Hematopoietic multipotent progenitor cell treated with erythropoietin and hydrocortisone succinate and interleukin-3 and kit ligand, for 4 days (in vitro differentiated cells): ENCODE measurements around the gene TTLL11.
A peak's percentile ranks its signal among the peaks of the same experiment; 100 is the strongest.
"Not testable (repeated sequence)": the region's sequence is repeated elsewhere in the genome, so short reads cannot be mapped to it uniquely, and the experiment has no call there.

Experiments
- DNase-seq: peaks from one replicate; pipeline ENCODE4 v3.0.0-alpha.2; 2015

TTLL11 gene

GRCh38 chr9:121896545-121896943, 196.6 kb downstream of the TTLL11 start:
- DNase-seq, result no peak

- peak; percentile 30 for DNase-seq
These were observed 197.1 kb downstream of the TTLL11 start for GRCh38 chr9:121895818-121896544.

DNA sequence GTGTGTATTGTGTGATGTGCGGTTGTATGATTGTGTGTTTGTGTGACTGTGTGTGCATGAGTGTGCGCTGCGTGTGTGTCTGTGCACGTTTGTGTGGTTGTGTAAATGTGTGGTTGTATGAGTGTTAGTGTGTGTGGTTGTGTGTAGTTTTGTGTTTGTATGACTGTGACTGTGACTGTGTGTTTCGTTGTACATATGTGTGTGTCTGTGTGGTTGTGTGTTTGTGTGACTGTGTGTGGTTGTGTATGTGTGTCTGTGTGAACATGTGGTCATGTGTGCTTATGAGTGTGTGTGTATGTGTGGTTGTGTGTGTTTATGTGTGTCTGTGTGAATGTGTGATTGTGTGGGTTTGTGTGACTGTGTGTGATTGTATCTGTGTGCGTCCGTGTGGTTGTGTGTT, 197.8 kb downstream of the TTLL11 start:
- DNase-seq, result no peak

DNA sequence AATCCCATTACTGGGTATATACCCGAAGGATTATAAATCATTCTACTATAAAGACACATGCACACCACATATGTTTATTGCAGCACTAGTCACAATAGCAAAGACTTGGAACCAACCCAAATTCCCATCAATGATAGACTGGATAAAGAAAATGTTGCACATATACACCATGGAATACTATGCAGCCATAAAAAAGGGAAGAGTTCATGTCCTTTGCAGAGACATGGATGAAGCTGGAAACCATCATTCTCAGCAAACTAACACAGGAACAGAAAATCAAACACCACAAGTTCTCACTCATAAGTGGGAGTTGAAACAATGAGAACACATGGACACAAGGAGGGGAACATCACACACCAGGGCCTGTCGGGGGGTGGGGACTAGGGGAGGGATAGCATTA, 198.7 kb downstream of the TTLL11 start:
- DNase-seq, result not testable (repeated sequence)

- DNase-seq, result no peak
These were observed 199.3 kb downstream of the TTLL11 start for GRCh38 chr9:121893786-121894185.

DNA sequence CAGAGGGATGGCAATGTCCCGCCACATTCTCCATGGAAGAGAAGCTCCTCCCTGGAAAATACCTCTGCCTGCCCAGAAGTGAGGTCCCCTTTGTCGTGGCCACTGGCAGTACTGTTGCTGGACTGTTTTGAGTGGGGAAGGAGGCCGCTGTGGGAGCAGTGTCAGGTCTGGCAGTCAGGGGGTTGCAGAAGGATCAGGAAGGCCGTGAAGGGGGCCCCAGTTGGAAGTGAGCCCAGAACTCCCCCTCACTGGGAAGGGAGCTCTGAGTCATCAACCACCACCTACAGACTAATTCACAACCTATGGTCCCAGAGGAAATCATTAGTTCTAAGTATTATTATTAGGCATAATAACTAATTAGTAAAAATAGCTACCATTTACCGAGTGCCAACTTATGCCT, 200.4 kb downstream of the TTLL11 start:
- no peak for DNase-seq

DNA sequence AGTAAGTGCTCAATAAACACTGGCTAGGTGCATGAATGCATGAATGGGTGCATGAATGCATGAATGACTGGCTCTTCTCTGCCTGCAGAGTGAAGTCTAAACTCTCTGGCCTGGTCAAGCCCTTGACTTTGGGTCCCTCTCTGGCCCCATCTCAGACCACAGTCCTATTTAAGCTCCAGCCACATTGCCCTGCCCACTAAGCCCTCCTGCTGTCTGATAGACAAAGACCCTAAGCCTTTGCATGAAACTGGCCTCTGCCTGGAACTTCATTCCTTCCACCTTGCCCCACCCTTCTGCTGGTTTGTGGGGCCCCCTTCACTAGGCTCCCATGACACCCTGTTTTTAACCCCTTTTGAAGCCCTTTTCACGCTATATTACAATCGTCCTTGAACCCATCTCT, 202.4 kb downstream of the TTLL11 start:
- no peak for DNase-seq

DNA sequence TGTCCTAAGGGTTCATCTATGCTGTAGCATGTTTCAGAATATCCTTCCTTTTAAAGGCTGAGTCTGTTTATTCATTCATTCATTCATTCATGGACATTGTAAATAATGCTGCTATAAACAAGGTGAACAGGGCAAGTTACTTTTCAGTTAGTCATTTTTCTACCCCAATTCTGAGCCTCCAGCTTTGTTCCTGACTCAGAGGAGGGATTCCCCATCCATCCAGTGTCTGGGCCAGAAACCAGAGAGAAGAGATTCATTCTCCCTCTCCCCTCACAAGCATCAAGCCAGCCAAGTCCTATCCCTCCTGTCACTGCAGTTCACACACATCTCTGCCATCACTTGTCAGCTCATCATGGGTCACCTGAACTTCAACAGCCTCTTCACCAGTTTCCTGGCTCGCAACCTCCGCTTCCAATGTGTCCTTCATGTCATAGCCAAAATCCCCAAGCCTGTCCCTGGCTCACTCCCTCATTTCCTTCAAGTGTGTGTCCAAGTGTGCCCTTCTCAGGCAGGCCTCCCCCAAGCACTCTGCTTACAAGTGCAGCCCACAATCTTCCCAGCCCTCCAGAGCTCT, 203.0 kb downstream of the TTLL11 start:
- DNase-seq, result no peak

GRCh38 chr9:121888438-121888775, 204.7 kb downstream of the TTLL11 start:
- no peak for DNase-seq

DNA sequence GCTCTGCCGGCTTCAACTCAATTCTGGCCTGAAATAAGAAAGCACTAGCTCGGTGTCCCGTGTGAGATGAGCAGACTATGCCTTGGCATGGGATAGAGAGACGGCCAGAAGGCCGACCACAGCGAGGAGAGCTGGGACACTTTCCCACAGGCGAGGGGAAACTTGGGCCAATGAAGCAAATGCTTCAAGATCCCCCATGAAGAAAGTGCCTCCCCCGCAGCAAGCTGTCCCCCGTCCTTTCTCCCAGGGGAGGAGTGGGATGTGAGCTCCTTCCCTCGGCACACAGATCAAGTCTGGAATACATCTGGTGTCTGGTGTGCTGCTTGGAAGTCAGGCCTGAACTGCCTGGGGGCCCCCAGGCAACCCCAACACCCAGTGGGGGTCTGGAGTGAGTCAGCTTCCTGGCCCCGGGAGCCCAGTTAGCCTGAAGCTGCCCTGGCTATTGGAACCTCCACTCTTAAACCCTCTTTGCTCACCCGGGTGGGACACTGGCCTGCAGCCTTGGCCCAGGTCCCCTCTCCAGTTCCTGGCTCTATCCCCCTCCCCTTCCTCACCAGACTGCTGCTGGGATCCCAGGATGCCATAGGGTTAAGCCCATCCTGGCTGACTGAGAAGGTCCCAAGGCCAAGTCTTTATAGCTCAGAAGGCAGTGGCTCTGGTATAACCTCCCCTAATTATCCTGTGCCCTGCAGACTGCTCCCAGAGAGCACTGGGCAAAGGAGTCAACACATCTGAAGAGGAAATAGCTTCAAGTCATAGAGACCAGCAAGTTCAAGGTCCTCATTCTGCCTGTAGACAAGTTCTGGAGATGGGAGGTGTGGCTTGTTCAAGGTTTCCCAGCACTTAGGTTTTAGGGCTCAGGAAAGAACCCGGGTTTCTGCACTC, 205.3 kb downstream of the TTLL11 start:
- no peak for DNase-seq

- no peak for DNase-seq
These were observed 206.2 kb downstream of the TTLL11 start for GRCh38 chr9:121886759-121887485.

DNA sequence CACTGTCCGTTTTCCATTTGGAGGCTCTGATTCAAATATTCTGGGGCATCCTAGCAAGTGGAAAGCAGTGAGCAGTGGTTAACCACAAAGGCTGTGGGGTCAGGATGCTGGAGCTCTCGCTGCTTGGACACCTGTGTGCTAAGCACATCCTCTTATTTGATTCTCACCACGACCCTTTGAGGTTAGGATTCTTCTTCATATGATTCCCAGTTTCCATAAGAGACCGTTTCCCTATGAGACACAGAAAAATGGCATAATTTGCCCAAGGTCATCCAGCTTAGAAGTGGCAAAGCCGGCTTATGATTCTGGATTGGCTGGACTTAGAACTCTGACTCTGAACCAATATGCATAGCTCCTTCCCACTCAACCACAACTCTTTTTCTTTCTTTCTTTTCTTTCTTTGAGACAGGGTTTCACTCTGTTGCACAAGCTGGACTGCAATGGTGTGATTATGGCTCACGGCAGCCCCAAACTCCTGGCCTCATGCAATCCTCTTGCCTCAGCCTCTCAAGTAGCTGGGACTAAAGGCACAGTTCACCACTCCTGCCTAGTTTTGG, 207.7 kb downstream of the TTLL11 start:
- no peak for DNase-seq

DNA sequence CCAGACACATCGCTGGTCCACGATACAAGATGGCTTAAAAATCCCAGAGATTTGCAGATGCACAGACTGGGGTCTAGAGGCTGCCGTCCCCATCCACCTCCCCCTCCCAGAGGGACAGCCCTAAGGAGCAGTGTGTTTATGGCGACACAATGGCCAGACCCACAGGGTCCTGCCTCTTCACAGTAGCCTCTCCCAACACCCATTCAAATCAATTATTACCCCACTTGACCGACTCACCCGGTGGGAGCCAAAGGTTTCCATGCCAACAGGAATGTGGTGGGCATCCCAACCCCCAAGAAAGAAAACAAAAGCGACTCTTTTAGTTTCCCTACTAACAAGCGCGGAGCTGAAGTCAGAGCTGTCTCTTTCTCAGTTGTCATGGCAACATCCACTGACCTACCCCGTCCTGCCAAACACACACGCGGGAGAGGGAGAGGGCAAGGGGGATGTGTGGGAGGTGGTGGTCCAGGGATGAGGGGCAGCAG, 209.0 kb downstream of the TTLL11 start:
- no peak for DNase-seq

DNA sequence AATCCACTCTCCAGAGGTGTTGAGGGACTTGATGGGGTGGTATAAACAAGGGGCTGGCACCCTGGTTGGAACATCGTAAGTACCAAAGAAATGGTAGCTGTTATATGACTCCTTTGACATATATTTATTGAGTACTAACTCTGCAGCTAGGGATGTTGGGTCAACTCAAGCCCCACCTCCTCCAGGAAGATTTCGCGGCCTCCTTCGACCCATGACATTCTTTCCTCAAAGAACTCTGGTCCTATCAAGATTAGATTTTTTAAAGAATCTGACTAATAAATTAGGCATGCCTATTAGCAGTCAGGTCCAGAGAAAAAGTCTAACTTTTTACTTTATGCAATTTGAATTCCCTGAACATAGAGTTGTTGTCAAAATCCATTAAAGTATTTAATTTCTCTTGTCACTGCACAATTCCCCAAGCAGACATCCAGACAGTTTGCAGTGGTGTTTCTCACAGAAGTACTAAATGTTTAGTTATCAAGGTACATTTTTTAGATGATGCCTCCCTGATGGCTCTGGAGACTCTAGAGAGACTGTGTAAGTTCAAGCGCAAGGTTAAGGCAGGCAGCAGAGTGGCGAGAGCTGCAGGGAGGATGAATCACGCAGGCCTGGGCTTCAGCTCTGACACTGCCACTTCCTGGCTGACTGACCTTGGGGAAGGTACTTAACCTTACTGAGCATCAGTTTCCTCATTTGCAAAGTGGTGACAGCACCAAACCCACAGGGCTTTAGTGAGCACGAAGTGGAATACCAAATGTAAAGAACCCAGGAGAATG, 209.6 kb downstream of the TTLL11 start:
- no peak for DNase-seq

- no peak for DNase-seq
These were observed 211.1 kb downstream of the TTLL11 start for GRCh38 chr9:121881920-121882500.

DNA sequence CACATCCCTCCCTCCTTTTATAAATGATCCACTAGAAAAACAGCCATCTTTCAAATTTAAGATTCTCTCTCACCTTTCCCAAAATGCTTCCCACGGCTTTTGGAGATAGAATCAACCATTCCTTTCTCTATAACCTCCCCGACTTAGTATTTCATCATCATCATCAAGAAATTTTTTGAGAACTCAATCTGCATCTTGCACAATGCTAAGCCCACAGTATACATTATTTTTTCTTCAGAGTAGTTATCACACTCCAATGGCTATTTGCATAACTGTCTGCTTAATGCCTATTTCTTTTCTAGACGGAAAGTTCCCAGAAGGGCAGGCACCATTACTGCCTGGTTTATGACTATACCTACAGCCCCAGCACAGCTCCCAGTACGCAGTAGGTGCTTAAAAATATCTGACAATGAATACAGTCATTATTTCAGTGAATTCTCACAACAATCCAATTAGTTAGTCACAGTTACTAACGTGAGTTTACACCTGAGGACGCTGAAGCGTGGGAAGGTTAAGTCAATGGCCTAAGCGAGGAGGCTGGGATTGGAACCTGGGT, 212.7 kb downstream of the TTLL11 start:
- DNase-seq, result no peak

DNA sequence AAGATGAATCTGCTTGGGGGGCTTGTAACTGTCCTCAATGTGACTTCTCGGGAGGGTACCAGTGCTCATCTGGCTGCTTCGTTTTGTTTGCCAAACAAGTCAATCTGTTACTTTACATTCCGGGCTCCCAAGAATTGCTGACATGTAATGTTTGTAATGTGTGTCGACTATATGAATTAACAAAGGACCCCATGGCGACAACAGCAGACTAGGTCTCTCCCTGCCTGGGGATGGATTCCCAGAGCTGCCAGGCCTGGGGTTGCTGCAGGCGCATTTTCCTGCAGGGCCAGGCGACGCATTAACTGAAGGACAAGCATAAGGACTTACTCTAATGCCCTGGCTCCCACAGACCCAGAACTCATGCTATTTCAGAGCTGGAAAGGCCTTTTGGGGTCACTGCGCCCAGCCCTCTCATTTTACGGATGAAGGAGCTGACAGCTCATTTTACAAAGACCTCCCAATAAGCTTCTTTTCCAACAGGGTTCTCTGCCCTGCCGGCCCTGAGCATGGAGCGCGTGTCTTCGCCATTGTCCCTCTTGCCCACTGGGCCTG, 214.8 kb downstream of the TTLL11 start:
- DNase-seq, result no peak

- no peak for DNase-seq
These were observed 216.3 kb downstream of the TTLL11 start for GRCh38 chr9:121876658-121877271.

DNA sequence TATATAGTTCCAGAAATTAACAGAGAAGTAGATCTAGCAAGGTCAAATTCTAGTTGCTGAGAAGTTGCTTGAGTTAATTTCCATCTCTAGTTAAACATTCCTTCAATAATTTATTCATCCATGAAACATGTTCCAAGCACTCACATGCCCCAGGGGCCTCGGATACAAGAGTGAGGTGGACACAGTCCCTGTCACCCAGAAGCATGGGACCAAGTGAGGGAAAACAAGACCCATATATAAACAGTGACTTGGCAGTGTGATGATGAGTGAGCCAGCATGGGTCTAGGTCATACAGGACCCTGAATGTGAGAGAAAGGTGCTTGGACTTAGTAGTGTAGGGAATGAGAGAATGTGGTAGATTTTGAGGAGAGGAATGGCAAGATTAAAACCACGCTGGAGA, 216.9 kb downstream of the TTLL11 start:
- DNase-seq, result no peak

DNA sequence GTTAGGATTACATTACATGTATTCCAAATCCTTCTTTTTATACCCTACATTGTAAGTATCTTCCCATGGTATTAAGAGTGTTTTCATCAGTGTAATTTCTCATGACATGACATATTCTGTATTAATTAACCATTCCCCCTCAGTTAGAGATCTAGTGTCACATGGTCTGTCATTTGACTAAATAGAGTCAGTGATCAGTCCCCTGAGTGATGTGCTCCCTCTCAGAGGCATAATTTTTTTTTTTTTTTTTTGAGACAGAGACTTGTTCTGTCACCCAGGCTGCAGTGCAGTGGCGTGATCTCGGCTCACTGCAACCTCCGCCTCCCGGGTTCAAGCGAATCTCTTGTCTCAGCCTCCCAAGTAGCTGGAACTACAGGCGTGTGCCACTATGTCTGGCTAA, 218.6 kb downstream of the TTLL11 start:
- DNase-seq, result no peak
